ENCODE measurements around the gene CDC14B.
"Not testable (repeated sequence)": the region's sequence is repeated elsewhere in the genome, so short reads cannot be mapped to it uniquely, and the experiment has no call there.

The CDC14B gene

DNA sequence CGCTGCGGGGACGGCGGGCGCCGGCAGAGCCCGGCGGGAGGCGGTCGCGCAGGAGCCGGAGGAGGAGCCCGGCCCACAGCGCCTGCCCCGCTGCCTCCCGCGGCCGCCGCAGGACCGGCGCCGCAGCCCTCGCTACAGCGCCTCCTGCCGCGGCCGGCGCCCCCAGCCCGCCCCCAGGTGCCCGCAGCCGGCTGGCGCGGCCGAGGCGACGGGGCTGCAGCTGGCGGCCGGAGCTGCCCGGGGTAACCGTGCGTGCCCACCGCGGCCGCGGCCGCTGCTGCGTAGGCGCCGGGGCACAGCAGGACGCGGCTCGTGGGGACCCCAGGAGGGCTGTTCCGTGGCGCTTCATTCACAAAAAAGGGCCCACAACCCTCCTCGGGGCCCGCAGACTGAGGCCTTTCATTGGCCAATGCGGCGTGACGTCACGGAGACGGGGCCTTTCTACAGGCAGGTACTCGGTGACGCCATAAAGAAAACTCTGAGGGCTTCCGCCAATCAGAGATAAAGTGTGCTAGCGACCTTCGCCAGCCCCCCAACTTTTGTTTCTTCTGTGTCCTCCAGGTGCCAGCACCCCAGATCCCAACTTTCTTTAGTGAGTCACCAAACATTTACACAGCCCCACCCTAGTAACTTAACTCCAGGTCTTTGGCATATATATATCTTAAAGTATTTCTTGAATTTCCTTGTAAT, at the start of gene CDC14B:
Gene CDC14B, minus strand, starts transcription at position 353 of the 690 bp plus-strand sequence. CDS start 465 bp downstream, outside the sequence.
- H3K36me3 ChIP-seq (ENCODE audit: insufficient read depth, low read length), result no peaks in the 10 kb centered on the region
- peak within 1 kb of the TSS; percentile 50 for H3K27ac ChIP-seq
- no peaks in the 10 kb centered on the region for H3K9me3 ChIP-seq (ENCODE audit: low read depth, low read length)
- TF ChIP-seq POLR2AphosphoS5 (IDR thresholded peaks at IDR 0.05; ENCODE audit: borderline replicate concordance, low read depth, low read length) (no peak), FOXP2 (optimal IDR thresholded peaks at IDR 0.05; ENCODE audit: control extremely low read depth, extremely low read length, insufficient read depth) (no peak), EZH2 (IDR thresholded peaks at IDR 0.05) (no peak)
- H3K9ac ChIP-seq (ENCODE audit: insufficient read length), result peak within 1 kb of the TSS; percentile 81
- no peak for DNase-seq (ENCODE audit: low read depth, low spot score)
- peak within 1 kb of the TSS; percentile 82 for H3K4me3 ChIP-seq

DNA sequence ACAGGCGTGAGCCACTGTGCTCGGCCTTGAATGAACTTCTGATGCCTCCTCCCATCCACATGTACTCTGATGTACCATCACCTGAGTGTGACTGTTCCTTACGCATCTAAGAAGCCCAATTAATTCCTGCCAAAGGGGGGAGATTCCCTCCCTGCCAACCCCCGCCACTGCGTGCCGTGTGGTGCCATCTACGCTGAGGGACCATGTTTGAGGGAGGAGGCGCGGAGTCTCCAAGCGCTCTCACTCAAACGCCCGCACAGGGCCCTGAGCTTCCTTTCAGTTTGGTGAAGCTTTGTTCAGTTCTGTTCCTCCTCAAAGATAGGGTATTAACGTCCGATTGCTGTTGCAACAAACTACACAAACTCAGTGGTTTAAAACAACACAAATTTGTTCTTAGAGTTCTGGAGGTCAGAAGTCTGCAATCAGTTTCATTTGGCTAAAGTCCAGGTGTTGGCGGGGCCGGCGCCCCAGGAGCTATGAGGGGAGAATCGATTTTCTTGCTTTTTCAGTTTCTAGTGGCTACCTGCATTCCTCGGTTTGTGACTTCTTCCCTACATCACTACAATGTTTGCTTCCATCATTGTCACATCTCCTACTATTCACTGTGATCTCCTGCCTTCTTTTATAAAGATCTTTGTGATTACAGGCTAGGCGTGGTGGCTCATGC, 49.4 kb upstream of the CDC14B start:
- Histone ChIP-seq H3K27ac (no peak overlapping the region), H3K36me3 (ENCODE audit: insufficient read depth, low read length) (no peaks in the 10 kb centered on the region), H3K9ac (ENCODE audit: insufficient read length) (no peak overlapping the region), H3K9me3 (ENCODE audit: low read depth, low read length) (no peaks in the 10 kb centered on the region), H3K4me3 (no peak overlapping the region)
- no peak for DNase-seq (ENCODE audit: low read depth, low spot score)
- TF ChIP-seq POLR2AphosphoS5 (IDR thresholded peaks at IDR 0.05; ENCODE audit: borderline replicate concordance, low read depth, low read length), result no peak
- no peak for TF ChIP-seq EZH2 (IDR thresholded peaks at IDR 0.05)
- no peak for TF ChIP-seq FOXP2 (optimal IDR thresholded peaks at IDR 0.05; ENCODE audit: control extremely low read depth, extremely low read length, insufficient read depth)

DNA sequence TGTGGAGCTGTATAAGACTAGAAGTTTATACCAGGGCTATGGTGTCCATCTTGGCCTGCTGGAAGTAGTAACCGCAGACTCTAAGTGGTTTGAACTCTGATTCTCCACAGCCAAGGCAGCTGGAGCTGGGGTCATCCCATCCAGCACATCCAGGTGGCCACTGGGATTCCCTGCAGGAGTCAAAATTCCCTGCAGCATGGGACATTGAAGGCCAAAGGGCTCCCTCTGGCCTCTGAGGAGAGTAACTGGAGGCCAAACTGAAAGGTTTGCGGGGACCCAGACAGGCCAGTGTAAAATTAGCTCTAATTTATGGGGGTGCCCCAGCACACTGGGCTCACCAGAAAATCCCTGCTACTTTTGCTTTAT, 47.7 kb upstream of the CDC14B start:
- Histone ChIP-seq H3K9me3 (ENCODE audit: low read depth, low read length) (no peaks in the 10 kb centered on the region), H3K36me3 (ENCODE audit: insufficient read depth, low read length) (no peaks in the 10 kb centered on the region), H3K27ac (no peak overlapping the region), H3K4me3 (no peak overlapping the region), H3K9ac (ENCODE audit: insufficient read length) (no peak overlapping the region)
- no peak for TF ChIP-seq EZH2 (IDR thresholded peaks at IDR 0.05)
- no peak for TF ChIP-seq FOXP2 (optimal IDR thresholded peaks at IDR 0.05; ENCODE audit: control extremely low read depth, extremely low read length, insufficient read depth)
- no peak for TF ChIP-seq POLR2AphosphoS5 (IDR thresholded peaks at IDR 0.05; ENCODE audit: borderline replicate concordance, low read depth, low read length)
- no peak for DNase-seq (ENCODE audit: low read depth, low spot score)

DNA sequence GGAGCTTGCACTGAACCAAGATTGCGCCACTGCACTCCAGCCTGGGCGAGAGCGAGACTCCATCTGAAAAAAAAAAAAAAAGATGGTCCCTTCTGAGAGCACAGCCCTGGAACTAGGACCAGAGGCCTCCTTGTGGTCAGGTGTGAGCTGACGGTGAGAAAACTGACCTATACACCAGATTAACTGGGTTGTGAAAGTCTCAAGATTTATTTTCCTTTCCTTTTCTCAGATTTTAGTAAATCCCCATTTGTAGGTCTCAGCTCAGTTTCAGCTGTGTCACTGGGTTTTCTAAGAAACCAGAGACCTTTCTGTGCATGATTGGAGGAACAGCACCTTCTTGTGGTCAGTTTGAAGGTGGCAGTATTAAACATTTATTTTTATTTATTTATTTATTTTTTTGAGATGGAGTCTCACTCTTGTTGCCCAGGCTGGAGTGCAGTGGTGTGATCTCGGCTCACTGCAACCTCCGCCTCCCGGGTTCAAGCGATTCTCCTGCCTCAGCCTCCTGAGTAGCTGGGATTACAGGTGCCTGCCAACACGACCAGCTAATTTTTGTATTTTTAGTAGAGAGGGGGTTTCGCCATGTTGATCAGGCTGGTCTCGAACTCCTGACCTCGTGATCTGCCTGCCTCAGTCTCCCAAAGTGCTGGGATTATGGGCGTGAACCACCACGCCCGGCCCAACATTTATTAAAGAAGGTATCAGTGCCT, 47.2 kb upstream of the CDC14B start:
- not testable (repeated sequence) for H3K27ac ChIP-seq; H3K9ac ChIP-seq (ENCODE audit: insufficient read length); H3K9me3 ChIP-seq (ENCODE audit: low read depth, low read length); H3K36me3 ChIP-seq (ENCODE audit: insufficient read depth, low read length); H3K4me3 ChIP-seq
- peak; percentile 39 for DNase-seq (ENCODE audit: low read depth, low spot score)

- no peak for DNase-seq (ENCODE audit: low read depth, low spot score)
- TF ChIP-seq EZH2 (IDR thresholded peaks at IDR 0.05), result no peak
- Histone ChIP-seq H3K27ac (no peak overlapping the region), H3K4me3 (no peak overlapping the region), H3K9me3 (ENCODE audit: low read depth, low read length) (no peaks in the 10 kb centered on the region), H3K9ac (ENCODE audit: insufficient read length) (no peak overlapping the region), H3K36me3 (ENCODE audit: insufficient read depth, low read length) (no peaks in the 10 kb centered on the region)
These were observed 46.1 kb upstream of the CDC14B start for GRCh38 chr9:96665789-96666188.

DNA sequence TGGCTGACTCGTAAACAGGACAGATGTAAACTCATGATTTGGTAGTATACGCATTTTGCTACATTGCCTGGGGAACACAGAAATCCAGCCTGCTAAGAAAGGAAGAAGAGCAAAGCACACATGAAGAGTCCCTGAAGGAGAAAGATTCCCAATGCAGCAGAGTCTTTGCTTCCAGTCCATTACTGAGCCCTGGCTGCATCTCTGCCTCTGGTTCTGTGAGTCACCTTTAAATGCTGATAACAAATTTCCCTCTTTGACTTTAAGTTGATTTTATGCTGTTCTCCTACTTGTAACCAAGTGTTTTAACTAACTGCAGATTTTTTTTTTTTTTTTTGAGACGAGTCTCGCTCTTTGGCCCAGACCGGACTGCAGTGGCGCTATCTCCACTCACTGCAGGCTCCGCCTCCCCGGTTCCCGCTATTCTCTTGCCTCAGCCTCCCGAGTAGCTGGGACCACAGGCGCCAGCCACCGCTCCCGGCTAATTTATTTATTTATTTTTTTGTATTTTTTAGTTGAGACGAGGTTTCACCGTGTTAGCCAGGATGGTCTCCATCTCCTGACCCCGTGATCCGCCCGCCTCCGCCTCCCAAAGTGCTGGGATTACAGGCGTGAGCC, 44.0 kb upstream of the CDC14B start:
- Histone ChIP-seq H3K36me3 (ENCODE audit: insufficient read depth, low read length) (no peaks in the 10 kb centered on the region), H3K27ac (no peak overlapping the region), H3K9me3 (ENCODE audit: low read depth, low read length) (no peaks in the 10 kb centered on the region), H3K4me3 (no peak overlapping the region), H3K9ac (ENCODE audit: insufficient read length) (no peak overlapping the region)
- TF ChIP-seq EZH2 (IDR thresholded peaks at IDR 0.05), result no peak
- TF ChIP-seq FOXP2 (optimal IDR thresholded peaks at IDR 0.05; ENCODE audit: control extremely low read depth, extremely low read length, insufficient read depth), result no peak
- TF ChIP-seq POLR2AphosphoS5 (IDR thresholded peaks at IDR 0.05; ENCODE audit: borderline replicate concordance, low read depth, low read length), result no peak
- DNase-seq (ENCODE audit: low read depth, low spot score), result no peak

DNA sequence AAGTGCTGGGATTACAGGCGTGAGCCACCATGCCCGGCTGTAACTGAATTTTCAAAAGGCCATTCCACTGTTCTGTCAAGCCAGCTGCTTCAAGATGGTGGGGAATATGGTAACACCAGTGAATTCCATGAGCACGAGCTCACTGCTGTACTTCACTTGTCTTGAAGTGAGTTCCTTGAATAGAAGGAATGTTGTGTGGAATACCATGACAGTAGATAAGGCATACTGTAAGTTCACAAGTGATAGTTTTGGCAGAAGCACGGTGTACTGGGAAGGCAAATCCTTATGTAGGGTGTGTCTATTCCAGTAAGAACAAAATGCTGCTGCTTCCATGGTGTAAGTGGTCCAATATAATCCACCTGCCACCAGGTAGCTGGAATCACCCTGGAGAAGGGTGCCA, 42.1 kb upstream of the CDC14B start:
- no peak for DNase-seq (ENCODE audit: low read depth, low spot score)
- Histone ChIP-seq H3K9ac (ENCODE audit: insufficient read length) (no peak overlapping the region), H3K9me3 (ENCODE audit: low read depth, low read length) (no peaks in the 10 kb centered on the region), H3K27ac (no peak overlapping the region), H3K36me3 (ENCODE audit: insufficient read depth, low read length) (no peaks in the 10 kb centered on the region), H3K4me3 (no peak overlapping the region)
- TF ChIP-seq POLR2AphosphoS5 (IDR thresholded peaks at IDR 0.05; ENCODE audit: borderline replicate concordance, low read depth, low read length), result no peak
- no peak for TF ChIP-seq EZH2 (IDR thresholded peaks at IDR 0.05)
- no peak for TF ChIP-seq FOXP2 (optimal IDR thresholded peaks at IDR 0.05; ENCODE audit: control extremely low read depth, extremely low read length, insufficient read depth)

DNA sequence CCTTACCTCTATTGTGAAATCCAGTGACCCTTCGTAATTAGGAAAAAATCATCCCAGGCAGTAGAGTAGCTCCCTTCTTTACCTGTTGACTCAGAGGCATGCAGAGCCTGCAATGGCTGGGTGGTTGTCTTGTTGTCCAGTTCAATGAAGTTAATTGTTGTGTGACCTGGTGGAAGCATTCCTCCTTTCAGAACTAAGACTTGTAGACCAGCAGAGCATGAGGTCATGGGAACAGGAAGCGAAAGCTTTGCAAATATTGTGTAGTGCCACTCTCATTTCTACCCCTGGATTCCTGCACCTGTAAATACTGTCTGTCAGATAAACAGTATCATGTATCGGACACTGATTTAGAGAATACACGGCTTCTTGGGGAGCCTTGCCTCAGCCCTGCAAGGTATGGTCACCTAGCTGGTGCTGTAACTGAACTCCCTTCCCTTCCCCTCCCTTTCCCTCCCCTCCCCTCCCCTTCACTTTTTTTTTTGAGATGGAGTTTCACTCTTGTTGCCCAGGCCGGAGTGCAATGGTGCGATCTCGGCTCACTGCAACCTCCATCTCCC, 41.1 kb upstream of the CDC14B start:
- Histone ChIP-seq H3K36me3 (ENCODE audit: insufficient read depth, low read length) (no peaks in the 10 kb centered on the region), H3K4me3 (no peak overlapping the region), H3K9me3 (ENCODE audit: low read depth, low read length) (no peaks in the 10 kb centered on the region), H3K9ac (ENCODE audit: insufficient read length) (no peak overlapping the region), H3K27ac (no peak overlapping the region)
- TF ChIP-seq POLR2AphosphoS5 (IDR thresholded peaks at IDR 0.05; ENCODE audit: borderline replicate concordance, low read depth, low read length), result no peak
- TF ChIP-seq FOXP2 (optimal IDR thresholded peaks at IDR 0.05; ENCODE audit: control extremely low read depth, extremely low read length, insufficient read depth), result no peak
- no peak for TF ChIP-seq EZH2 (IDR thresholded peaks at IDR 0.05)
- DNase-seq (ENCODE audit: low read depth, low spot score), result no peak

Measured in SK-N-MC (cell line).